ENCODE data around the gene ERBB4. TPM values are rescaled to one million over a fixed set of nuclear protein-coding genes. Genes with fewer than 3 reads are reported as not detected.

Gene ERBB4
- polyA plus RNA-seq (ENCODE audit: insufficient read length in 3 of 3) = 10 to 100 TPM; 45.5 to 60.8 (median 47.4) TPM

DNA sequence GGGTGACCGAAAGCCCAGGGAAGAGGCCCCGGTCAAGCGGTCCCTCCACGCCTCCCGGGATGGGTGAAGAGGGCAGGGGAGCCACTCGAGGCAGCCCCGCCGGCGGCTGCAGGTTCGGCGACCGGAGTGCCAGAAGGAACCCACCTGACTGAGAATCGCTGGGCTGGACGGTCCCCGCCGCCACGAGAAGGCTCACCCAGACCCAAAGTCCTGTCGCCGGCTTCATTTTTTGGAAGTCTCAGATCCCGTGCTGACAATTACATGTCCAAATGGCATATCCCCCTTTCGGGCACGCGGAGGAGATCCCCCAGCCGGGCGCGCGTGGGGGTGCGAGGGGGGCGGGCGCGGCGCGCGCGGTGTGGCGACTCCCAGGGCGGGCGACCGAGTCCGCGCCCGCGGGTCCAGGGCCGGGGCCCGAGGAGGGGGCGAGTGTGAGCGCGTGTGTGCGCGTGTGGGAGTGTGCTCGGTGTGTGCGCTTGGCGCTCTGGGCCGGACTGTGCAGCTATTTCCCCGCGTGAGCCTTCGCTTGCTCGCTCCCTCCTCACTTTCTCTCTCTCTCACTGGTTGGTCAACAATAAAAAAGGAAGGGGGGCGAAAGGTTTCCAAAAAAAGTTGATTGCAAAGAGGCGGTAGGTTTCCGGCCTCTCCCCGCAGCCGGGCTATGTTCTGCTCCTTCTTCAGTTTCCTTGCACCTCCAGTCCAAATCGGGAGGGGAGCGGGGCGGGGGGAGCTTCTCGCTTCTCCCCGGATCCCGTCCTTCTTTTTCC, at the start of gene ERBB4:
ERBB4 (minus strand) TSS at position 498 of the 767 bp plus-strand sequence; CDS start at position 226, 272 bp downstream.
- peak in 1 of 3 donors; percentile 19 for DNase-seq (ENCODE audit: low read depth in 3 of 3, low spot score in 2 of 3)

DNA sequence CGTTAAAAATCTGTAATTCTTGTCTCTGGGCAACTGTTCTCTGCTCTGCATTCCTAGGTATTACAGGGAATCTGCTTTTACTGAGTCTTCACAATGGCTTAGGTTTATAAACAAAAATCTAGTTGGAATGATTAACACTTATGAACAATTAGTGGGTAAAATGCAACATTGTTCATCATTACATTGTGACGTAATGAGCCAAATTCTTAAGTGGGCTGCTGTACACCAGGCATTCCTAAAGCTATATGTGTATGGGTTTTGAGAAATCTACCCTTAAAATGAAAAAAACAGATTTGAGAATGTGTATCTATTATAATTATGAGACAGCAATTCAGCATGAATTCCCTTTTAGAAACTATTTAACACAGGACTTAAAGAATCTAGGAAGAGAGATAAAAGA, 41.5 kb upstream of the ERBB4 start:
- DNase-seq (ENCODE audit: low read depth in 3 of 3, low spot score in 2 of 3) = no peak

DNA sequence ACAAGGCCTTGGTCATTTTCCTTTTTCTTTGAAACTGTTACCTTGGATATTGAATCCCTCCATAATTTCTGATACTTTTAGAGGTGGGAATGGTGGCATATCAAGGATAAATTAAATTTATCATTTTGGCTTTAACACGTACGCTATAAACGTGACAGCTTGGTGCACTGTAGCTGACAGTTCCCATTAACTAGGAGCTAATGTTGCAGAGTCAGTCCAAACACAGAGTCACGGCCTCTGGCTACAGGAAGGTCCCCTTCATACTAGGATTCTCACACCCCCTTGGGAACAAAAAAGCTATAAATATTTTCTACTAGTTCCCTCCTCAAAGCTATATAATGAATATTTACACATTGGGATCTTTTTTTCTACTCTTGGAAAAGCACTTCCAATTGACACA, 17.7 kb upstream of the ERBB4 start:
- no peak for DNase-seq (ENCODE audit: low read depth in 3 of 3, low spot score in 2 of 3)

DNA sequence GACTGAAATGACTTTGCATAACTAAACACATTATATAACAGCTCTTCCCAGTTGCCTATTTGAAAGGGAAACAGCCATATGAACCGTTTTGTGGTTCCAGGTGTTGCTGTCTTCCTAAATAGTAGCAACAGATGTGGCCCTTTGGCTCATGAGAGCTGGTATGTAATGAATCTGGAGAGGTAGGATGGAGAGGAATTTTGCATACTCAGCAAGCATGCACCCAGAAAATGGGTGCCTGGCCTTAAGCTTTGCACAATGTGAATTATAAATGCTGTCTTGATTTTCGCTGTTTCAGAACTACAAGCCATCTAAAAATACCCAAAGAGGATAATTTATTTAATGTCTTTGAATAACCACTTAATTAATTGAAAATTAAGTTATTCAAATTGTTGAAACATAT, 15.6 kb upstream of the ERBB4 start:
- DNase-seq (ENCODE audit: low read depth in 3 of 3, low spot score in 2 of 3) = no peak

DNA sequence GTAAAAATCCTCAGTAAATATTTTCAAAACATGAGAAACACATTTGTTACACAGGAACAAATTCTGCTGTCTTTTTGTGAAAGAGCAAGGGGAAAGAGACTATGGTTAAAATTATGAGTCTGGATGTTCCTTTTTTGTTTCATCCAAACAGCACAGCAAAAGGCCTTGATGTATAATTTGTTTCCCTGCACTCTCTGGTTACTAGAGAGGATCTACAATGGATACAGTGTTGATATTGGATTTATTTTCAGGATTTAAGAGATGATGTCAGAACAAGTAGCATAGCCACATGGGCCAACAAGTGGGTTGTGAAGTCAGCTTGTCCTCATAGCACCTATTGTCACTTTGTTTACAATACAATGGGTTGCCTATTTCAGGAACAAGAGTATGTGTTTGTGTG, 11.3 kb upstream of the ERBB4 start:
- DNase-seq (ENCODE audit: low read depth in 3 of 3, low spot score in 2 of 3) = no peak

DNA sequence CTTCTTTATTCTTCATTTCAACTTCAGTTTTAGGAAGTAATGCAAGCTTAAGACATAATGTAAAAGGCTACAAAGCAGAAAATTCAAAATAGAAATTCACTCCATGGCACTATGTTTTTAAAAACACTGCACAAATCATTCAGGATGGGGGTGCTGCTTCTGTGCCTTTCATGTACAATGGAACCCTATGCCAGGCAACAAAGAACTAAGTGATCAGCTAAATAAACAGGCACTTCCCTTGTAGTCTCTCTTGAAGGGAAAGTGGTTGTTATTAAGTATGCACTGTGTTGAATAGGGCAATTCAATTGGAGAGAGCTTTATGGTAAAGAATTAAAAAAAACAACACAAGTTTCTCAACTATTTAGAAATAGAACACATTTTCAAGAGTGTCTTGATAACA, 10.9 kb upstream of the ERBB4 start:
- no peak for DNase-seq (ENCODE audit: low read depth in 3 of 3, low spot score in 2 of 3)

DNA sequence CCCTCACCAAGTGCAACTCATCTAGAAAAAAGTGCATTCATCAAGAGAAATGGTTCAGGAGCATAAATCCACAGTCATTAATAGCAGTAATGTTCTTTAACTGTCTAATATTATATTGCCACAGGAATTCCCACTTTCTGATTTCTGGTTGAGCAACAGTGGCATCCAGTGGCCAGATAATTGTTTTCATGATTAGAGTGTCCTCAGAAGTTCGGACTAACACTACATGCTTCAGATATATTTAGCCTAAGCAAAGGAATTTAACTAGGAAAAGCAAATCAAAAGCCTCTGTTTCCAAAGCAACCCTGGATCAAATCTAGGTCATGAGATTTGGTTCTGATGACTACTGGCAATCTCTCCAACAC, 9.8 kb upstream of the ERBB4 start:
- peak in 1 of 3 donors; percentile 43 for DNase-seq (ENCODE audit: low read depth in 3 of 3, low spot score in 2 of 3)

DNA sequence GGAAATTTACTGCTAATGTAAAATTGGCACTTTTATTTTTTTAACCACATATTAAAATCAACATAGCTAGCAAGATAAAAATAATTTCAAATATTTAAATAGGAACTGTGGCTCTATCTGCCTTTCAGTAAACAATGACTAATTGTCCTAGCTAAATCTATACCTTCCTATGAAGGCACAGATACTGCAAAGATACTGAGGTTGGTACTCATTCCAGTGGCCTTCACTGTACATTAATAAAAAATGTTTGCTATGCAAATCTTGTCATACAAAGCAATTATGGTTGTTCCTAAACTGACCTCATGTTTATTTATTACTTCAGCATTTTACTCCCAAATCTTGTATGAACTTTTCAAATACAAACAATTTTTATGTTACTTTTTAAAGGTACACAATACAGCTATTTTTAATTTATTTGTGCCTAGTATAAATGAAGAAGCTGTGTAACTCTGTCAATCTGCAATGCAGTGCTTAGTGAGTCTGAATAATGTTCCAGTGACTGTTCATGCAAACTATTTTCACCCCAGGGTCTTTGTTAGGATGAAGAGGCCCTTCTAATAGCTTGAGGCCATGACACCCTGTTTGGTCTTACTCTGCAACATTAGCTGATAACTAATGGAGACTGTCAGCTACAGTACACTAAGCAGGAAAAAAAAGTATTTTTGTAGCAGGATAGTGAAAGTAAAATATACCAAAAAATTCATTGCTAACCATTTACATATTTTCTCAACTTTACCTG, 9.3 kb upstream of the ERBB4 start:
- DNase-seq (ENCODE audit: low read depth in 3 of 3, low spot score in 2 of 3) = no peak

DNA sequence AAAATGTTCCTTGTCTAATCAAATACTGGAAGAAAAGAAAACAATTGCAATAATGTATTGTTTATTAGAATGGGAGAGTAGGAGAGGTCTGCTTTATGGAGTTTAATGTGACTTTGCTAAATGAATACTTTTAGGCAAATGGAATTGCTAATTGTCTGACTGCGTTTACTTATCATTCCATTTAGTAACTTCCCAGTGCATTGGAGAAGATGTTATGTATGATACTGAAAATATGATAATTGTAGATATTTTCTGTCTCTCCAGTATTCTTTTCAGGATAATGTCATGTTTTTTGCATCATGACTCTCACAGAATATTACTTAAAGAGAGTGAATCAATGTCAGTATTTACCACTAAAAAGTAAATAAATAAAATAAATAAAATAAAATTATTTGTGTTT, 8.1 kb upstream of the ERBB4 start:
- DNase-seq (ENCODE audit: low read depth in 3 of 3, low spot score in 2 of 3) = no peak

DNA sequence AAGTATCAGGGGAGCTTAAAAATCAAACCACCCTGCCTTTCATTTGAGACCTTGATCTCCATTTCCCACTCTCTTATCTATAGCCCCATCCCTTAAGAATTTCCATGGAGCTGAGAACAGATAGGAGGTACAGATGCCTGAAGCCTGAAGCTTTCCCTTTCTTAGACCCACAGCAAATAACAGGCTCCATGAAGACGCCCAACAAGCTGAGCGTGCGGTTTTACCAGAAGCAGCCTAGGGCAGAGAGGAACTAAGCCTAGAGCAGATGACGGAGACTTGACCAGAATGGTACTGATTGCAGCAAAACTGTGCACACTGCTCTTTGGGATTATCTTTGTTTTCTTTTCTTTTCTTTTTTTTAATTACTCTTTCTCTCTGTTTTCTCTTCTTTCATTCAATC, 1.7 kb upstream of the ERBB4 start:
- no peak for DNase-seq (ENCODE audit: low read depth in 3 of 3, low spot score in 2 of 3)

DNA sequence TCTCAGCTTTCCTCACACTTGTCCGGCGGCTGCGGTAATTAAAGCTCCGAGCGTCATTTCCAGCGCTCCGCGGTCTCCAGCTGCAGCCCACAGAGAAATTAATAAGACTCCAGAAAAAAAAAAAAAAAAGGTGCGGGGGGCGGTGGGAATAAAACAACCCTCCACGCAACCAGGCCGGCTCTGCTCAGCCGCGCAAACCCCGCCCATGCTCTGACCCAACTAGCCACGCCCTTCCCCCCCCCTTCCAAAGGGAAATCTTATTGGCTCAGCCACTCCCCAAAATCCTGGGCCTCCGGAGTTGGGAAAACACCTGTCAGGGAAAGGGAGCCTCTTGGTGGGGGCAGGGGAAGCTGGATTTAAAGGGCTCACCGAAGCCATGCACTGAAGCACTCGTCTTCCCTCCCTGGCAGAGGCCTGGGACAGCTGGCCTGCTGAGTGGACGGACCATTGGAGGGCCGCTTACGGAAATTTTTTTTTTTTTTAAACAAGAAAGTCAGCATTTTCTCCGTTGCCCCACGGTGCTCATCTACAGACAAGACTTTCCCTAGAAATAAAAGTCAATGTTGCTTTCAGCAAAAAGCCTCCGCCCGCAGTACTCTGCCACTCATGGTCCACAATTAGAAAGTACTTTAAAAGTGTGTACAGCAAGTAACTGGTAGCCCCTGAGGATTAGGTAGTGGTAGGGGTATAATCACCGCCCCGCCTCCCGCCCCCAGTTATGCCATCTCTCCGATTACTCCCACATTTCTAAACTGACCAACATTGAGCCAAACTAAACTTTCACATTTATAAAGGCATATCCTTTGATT, 674 bp upstream of the ERBB4 start:
- peak in 2 of 3 donors; percentile 39 to 44 for DNase-seq (ENCODE audit: low read depth in 3 of 3, low spot score in 2 of 3)

DNA sequence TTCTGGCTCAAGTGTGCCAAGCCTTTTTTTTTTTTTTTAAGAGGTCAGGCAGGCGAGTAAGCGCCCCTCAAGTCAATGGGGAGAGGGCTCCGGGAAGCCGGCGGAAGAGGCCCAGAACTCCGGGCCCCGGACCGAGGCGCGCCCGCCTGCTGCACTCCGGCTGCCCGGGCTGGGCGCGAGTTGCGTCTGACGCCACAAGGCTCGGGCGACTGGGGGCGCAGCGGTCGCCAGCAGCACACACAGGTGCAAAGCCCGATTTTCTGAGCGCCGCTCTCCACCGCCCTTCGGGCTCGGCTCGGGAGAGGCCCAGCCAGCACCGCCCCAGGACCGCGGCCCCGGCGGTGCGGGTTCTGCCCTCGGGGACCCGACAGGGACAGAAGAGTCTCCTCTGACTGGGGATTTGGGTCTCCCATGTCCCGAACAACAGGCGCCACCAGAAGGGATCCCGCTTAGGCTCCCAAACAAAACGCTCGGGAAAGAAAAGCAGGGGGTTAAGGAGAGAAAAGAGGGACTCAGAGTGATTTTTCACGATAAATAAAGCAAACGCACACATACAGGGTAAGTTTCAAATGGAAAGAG, 787 bp downstream of the ERBB4 start:
- DNase-seq (ENCODE audit: low read depth in 3 of 3, low spot score in 2 of 3) = no peak

DNA sequence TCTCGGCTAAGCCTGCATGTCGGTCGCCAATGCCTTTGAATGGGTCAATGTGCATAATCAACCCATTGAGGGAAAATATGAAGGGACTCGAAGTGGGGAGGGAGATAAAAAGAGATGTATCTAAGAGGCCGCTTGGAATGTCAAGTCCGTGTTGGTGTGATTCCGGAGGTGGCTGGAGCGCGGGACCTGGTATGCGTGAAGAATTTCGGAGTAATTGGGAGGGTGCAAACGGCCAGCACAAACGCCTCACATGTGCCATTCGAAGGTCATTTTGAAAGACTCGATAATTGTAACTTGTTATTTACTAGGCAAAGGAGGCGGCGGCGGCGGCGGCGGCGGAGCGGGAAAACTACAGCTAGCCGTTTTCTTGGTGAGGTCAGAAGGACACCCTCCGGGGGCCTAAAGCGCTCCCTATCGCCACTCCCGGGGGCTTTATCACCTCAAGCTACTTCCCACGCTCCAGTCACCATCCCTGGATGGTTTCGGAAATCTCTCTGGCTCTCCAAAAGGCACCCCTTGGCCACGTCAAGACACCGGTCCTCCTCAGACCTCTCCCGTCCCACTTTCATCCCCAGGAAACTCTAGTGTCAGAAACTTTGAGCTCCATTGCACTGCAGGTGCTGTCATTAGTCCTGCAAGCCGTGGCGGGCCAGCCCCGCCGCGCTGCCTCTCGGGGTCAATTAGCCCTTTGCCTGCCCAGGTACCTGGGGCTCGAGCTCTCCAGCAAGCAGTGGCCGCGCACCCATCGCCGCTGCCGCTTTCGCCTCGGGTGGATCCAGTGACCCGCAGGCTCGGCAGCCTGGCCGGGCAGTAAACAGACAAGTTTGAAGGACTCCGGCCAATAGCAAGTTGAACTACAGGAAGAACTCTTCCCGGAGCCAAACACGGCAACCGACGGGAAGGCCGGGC, 1.5 kb downstream of the ERBB4 start:
- peak in 2 of 3 donors; percentile 12 to 13 for DNase-seq (ENCODE audit: low read depth in 3 of 3, low spot score in 2 of 3)

DNA sequence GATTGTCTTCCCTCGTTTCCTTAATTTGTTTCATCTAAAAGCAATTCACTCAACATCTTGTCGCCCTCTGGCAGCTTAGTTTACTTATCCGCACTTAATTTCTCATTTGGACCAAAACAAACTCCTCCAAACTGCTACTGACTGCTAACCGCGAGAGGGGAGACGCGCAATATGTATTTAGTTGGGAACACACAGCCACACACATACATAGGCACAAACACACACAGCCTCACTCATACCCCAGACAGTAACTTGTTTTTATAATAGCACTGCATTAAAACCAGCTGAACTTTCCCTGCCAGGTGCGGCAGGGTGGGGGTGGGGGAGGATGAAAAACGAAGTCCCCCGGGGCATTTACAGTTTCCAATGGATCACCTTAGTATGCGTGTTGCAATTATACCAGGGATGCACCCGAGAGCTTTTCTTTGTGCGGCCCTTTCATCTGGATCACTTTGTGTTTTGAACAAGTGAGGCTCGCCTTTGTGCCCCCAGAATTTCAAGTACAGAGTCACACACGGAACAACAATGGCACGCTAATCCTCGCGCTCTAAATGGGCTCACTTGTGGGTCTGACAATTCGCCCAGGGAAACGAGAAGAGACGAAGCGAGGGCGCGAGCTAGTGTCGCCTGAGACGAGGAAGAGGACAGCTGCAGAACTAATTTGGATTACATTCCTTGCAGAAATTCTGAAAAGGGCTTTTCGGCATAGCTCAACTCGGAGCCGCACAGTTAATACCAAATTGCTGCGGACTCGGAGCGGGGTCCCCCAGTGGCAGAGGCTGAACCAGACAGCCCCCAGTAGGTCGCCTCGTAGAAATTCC, 2.4 kb downstream of the ERBB4 start:
- DNase-seq (ENCODE audit: low read depth in 3 of 3, low spot score in 2 of 3) = peak in 2 of 3 donors; percentile 24 to 25

DNA sequence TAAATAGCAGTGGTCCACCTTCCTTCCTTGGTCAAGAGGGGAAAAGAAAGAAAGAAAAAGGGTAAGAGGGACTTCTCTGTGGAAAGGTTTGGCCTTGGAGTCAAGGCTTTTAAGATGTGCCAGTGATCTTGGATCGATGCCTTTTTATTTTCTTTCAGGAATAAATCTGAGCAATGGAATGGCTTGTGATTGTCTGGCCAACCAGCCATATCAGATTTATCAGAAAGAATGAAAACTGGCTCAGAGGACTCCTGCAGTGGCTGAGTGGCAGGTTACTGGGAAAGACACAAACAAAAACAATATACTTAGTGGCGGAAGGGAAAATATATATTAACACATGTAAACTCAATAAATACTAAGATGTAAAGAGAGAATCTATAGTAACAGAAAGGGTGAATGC, 4.3 kb downstream of the ERBB4 start:
- no peak for DNase-seq (ENCODE audit: low read depth in 3 of 3, low spot score in 2 of 3)

DNA sequence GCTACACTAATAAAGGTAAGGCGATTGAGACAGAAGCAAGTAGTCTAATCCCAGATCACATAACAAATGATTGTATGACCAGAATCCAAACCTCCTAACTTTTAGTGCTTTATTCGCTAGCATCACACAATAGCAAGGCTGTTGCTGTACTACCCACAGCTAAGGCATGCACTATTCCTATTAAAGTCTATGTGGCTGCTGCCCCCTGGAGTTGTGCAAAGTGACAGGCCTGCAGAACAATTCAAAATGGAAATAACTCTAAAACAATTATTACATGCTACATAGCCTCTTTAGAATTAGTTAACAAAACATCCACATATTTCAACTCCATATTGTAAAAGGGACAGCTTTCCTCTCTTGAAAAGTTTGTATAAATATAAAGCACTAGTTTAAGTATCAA, 6.0 kb downstream of the ERBB4 start:
- no peak for DNase-seq (ENCODE audit: low read depth in 3 of 3, low spot score in 2 of 3)

DNA sequence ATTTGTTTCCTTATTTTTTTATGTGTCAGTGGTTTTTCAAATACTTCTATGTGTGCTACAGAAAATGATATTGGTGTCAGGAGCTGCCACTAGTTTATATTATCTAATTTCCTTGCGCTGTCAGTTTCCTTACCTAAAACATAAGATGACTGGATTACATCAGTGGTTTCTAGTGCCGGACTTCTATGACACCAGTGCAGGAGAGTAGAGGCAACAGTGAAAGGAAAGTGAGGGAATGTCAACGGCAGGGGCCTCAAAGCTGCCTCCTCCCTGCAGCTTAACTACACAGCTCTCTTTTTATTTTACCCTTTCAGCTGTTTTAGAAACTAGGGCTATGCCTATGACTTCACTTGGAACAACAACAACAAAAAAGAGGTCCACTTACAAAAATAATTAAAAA, 6.5 kb downstream of the ERBB4 start:
- no peak for DNase-seq (ENCODE audit: low read depth in 3 of 3, low spot score in 2 of 3)

DNA sequence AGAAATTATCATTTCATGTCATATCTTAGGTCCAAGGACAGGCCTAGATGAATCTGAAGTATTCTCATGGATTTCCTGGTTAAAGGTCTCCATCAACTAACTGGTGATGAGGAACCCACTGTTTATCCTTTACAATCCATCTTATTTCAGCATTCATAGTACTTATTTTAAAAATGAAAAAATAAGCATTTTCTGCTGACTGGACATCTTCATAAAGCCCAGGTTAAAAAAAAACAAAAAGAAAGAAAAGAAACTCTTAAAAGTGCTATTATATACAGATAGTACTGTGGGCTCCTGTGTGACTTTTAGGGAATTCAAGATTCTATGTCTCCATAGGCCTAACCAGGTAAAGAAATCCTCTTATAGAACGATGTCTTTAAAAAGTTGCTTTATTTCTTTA, 7.1 kb downstream of the ERBB4 start:
- no peak for DNase-seq (ENCODE audit: low read depth in 3 of 3, low spot score in 2 of 3)

DNA sequence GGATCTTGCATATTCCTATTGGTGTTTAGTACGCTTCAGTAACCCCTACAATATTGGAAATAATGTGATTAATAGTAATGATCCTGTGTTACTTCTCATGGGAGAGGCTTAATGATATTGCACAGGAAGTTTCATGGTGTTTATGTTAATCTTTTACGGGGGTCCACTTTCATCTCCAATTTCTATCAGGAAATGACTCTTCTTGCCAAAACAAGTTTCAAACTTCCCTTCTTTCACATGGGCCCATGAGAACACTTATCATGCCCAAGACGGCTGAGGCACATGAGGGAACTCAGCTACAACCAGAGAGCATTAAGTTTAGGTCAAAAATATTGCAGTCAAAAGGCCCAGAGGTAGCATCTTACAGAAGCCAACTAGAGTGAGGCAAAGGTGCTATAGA, 7.6 kb downstream of the ERBB4 start:
- DNase-seq (ENCODE audit: low read depth in 3 of 3, low spot score in 2 of 3) = no peak
